ENCODE results near the gene PLA2G4E.

The PLA2G4E gene

DNA sequence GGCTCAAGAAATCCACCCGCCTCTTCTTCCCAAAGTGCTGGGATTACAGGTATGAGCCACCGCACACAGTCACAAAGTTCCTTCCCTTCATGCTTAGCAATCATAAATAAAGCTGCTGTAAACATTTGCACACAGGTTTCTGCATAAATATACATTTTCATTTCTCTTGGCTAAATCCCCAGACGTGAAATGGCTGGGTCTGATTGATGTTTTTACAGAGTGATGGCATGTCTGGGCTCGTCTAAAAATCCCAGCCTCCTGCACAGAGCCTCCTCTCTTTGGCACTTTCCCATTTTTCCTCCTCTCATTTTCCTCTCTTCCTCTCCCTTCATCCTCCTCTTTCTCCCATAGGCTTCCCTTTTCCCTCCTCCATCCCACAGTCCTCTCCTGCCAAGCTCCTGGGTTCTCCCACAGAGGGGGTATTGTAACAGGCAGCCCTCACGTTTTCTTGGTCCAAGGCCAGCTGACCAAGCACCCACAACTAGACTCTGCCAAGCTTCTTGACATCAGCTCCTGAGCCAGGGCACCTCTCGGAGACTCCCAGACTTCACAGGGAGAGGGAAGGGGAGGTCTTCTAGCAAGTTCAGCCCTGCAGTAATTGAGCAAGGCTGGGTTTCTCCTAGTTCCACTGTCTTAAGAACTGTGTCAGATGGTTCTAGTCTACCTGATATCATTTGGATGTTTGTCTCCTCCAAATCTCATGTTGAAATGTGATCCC lies 10.5 kb upstream of the PLA2G4E start:
- FAIRE-seq (no peak), DNase-seq (ENCODE audit: insufficient read length, low spot score) (no peak)
- TF ChIP-seq POLR2A (IDR thresholded peaks at IDR 0.05; ENCODE audit: low read depth, low read length): no peak
- TF ChIP-seq POU2F2 (IDR thresholded peaks at IDR 0.05; ENCODE audit: low read depth, low read length): no peak
- no peak for TF ChIP-seq POLR2AphosphoS5 (IDR thresholded peaks at IDR 0.05; ENCODE audit: low read depth, low read length)
- TF ChIP-seq PAX5 (IDR thresholded peaks at IDR 0.05; ENCODE audit: insufficient read depth, low read length, severe bottlenecking): no peak
- TF ChIP-seq SPI1 (IDR thresholded peaks at IDR 0.05; ENCODE audit: low read depth, low read length): no peak
- no peak for TF ChIP-seq TAF1 (IDR thresholded peaks at IDR 0.05; ENCODE audit: low read depth, low read length)

DNA sequence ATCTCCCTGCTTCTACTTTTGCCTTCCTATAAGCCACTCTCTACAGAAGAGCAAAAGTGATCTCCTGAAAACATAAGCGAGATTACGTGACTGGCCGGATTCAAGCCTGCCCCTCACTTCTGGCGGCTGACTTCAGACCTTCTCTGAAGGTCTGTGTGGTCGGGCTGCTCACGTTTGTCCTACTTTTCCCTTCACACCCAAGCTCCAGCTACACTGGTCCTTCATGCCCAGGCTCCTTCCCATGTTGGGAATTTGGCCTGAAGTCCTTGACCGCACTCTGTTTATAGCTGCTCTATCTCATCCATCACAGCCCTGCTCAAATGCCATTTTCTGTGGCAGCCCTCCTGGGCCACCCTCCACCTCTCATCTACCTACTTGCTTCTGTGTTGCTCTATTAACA lies 6.7 kb upstream of the PLA2G4E start:
- TF ChIP-seq POLR2AphosphoS5 (IDR thresholded peaks at IDR 0.05; ENCODE audit: low read depth, low read length): no peak
- no peak for TF ChIP-seq PAX5 (IDR thresholded peaks at IDR 0.05; ENCODE audit: insufficient read depth, low read length, severe bottlenecking)
- TF ChIP-seq POU2F2 (IDR thresholded peaks at IDR 0.05; ENCODE audit: low read depth, low read length): no peak
- no peak for TF ChIP-seq POLR2A (IDR thresholded peaks at IDR 0.05; ENCODE audit: low read depth, low read length)
- no peak for TF ChIP-seq SPI1 (IDR thresholded peaks at IDR 0.05; ENCODE audit: low read depth, low read length)
- no peak for TF ChIP-seq TAF1 (IDR thresholded peaks at IDR 0.05; ENCODE audit: low read depth, low read length)
- no peak for FAIRE-seq
- no peak for DNase-seq (ENCODE audit: insufficient read length, low spot score)

DNA sequence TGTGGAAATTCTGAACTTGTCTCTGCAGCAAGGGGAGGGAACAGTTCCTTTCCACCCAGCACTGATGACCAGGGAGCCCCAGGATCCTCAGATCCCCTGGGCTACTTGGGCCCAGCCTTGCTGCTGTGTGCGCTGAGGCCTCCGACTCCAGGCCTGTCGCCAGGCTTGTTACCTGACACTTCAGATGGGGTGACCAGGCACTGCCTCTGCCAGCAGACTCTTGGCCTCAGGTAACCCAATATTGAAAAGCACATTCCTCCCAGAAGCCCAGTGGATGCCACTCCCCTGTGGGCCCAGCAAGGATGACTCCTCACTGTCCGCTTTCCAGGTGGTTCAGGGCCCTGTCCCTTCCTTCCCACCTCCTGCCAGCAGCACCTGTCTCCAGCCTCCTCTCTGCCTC lies 3.5 kb upstream of the PLA2G4E start:
- TF ChIP-seq POLR2AphosphoS5 (IDR thresholded peaks at IDR 0.05; ENCODE audit: low read depth, low read length) (no peak), SPI1 (IDR thresholded peaks at IDR 0.05; ENCODE audit: low read depth, low read length) (no peak), POU2F2 (IDR thresholded peaks at IDR 0.05; ENCODE audit: low read depth, low read length) (no peak), TAF1 (IDR thresholded peaks at IDR 0.05; ENCODE audit: low read depth, low read length) (no peak)
- DNase-seq (ENCODE audit: insufficient read length, low spot score) (no peak), FAIRE-seq (no peak)

DNA sequence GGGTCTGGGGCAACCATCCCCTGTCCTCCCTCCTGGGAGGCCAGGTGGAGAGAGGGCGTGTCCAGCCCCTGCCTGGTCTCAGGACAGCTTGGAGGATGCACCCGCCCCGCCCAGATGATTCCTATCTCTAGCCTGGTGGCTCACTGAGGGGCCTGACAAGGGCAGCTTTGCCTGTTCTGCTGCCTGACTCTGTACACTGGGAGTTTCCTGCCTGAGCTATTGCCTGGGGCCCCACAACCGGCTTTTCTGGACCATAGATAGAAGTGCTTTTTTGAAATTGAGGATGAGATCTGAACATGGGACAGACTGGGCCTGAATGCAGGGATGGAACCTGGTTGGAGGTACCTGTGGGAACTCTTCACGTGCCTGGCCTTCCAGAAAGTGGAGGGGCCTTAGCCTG lies 751 bp upstream of the PLA2G4E start:
- DNase-seq (ENCODE audit: insufficient read length, low spot score) (no peak), FAIRE-seq (no peak)
- no peak for TF ChIP-seq PAX5 (IDR thresholded peaks at IDR 0.05; ENCODE audit: insufficient read depth, low read length, severe bottlenecking)
- TF ChIP-seq TAF1 (IDR thresholded peaks at IDR 0.05; ENCODE audit: low read depth, low read length): no peak
- no peak for TF ChIP-seq SPI1 (IDR thresholded peaks at IDR 0.05; ENCODE audit: low read depth, low read length)
- TF ChIP-seq POLR2AphosphoS5 (IDR thresholded peaks at IDR 0.05; ENCODE audit: low read depth, low read length): no peak
- TF ChIP-seq POLR2A (IDR thresholded peaks at IDR 0.05; ENCODE audit: low read depth, low read length): no peak
- no peak for TF ChIP-seq POU2F2 (IDR thresholded peaks at IDR 0.05; ENCODE audit: low read depth, low read length)

DNA sequence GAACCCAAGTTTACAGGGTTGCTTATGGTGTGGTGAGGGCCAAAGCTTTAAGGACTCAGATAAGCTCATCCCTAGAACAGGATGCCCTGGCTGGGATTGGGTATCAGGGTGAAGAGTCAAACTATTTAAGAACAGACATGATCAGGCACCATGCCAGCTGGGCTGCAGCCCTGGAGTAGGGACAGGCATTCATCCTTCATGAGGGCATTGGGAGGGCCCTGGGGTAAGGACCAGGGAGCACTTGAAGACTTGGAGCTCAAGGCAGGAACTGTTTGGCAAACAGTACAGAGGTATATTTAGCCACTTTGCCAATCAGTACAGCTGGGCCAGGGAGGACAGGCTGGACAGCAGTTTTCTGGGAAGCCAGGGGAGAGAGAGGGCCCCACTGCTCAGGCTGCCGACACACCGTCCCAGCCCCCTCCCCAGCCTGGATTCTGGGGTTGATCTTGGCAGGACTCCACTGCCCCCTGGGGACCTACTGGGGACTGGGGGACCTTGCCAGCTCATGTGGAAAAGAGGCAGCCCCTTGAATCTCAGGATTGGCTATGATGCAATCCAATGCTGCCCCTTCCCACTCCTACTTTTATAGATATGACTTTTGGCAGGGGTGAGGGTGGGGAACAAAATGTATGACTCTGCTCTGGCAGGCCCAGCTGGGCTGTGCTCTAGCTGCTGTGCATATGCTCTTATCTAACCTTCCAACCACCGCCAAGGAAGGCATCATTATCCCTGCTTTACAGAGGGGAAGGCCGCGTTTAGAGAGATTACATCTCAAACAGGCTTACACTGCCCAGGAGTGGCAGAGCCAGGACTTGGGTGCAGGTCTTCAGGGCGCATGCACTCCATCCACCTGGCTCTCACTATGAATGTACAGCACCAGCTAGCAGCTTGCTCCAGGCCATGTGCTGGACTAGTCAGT lies 2.3 kb downstream of the PLA2G4E start:
- DNase-seq (ENCODE audit: insufficient read length, low spot score): no peak
- TF ChIP-seq TAF1 (IDR thresholded peaks at IDR 0.05; ENCODE audit: low read depth, low read length) (no peak), POU2F2 (IDR thresholded peaks at IDR 0.05; ENCODE audit: low read depth, low read length) (no peak), SPI1 (IDR thresholded peaks at IDR 0.05; ENCODE audit: low read depth, low read length) (no peak), PAX5 (IDR thresholded peaks at IDR 0.05; ENCODE audit: insufficient read depth, low read length, severe bottlenecking) (no peak), POLR2AphosphoS5 (IDR thresholded peaks at IDR 0.05; ENCODE audit: low read depth, low read length) (no peak), POLR2A (IDR thresholded peaks at IDR 0.05; ENCODE audit: low read depth, low read length) (no peak)
- FAIRE-seq: no peak

DNA sequence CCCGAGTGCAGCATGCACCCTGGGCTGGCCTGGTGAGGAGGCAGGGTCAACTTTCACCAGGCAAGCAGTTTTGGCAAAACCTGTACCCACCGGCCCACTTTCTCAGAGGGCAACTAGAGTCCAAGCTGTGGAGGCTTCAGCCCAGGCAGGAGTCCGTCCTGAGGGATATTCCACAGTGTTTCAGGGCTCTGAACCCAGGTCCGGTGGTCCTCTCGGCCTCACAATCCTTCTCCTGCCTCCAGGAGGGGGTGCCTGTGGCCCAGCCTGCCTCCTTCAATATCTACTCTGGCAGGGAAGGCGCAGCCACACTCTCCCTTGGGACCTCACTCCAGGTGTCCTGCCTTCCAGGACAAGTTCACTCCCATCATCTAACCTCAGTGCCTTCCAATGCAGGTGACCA lies 3.9 kb downstream of the PLA2G4E start:
- no peak for DNase-seq (ENCODE audit: insufficient read length, low spot score)
- FAIRE-seq: no peak
- TF ChIP-seq POLR2AphosphoS5 (IDR thresholded peaks at IDR 0.05; ENCODE audit: low read depth, low read length): no peak
- TF ChIP-seq POU2F2 (IDR thresholded peaks at IDR 0.05; ENCODE audit: low read depth, low read length): no peak
- TF ChIP-seq TAF1 (IDR thresholded peaks at IDR 0.05; ENCODE audit: low read depth, low read length): no peak
- TF ChIP-seq SPI1 (IDR thresholded peaks at IDR 0.05; ENCODE audit: low read depth, low read length): no peak

DNA sequence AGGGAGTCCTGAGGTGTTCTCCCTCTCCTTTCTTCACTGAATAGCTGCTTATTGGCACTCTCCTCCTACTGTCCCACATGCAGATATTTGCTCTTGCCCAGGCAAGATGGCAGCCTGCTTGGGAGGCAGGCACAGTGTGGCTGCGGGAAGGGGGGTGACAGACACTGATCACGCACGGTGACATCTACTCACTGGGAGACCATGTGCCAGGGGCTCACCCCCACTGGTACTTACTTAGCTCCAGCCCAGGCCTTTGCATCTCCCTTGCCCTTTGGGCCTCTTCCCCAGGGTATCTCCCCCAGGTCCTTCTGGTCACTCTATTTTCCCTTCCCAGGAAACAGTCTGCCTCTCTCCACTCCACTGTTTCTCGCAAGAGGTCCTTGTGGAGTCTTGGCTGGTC lies 6.4 kb downstream of the PLA2G4E start:
- TF ChIP-seq POLR2AphosphoS5 (IDR thresholded peaks at IDR 0.05; ENCODE audit: low read depth, low read length) (no peak), POLR2A (IDR thresholded peaks at IDR 0.05; ENCODE audit: low read depth, low read length) (no peak), PAX5 (IDR thresholded peaks at IDR 0.05; ENCODE audit: insufficient read depth, low read length, severe bottlenecking) (no peak), TAF1 (IDR thresholded peaks at IDR 0.05; ENCODE audit: low read depth, low read length) (no peak), SPI1 (IDR thresholded peaks at IDR 0.05; ENCODE audit: low read depth, low read length) (no peak), POU2F2 (IDR thresholded peaks at IDR 0.05; ENCODE audit: low read depth, low read length) (no peak)
- DNase-seq (ENCODE audit: insufficient read length, low spot score): no peak
- FAIRE-seq: no peak

DNA sequence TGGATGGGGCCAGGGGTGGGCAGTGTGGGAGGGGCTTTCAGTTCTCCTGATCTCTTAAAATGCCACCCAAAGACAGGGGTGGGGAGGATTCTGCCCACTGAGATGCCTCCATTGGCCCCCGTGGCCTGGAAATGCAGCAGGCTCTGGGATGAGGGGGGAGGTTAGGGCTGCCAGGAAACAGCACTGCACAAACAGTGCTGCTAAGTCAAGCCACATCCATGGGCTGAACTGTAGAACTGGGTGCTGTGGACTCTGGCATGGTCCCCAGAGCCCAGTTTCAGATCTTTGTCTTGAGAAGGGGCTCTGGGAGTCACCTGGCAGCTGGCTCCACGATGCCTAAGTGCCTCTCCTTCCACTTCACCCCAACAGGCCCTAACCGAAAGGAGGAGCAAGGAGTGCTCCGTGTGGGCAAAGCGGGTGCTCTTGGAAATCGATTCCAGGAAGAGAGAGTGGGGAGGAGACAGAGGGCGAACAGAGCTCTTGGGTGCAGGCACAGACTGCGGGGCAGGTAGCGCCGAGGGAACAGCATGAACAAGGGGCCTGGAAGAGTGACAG lies 7.8 kb downstream of the PLA2G4E start:
- no peak for TF ChIP-seq TAF1 (IDR thresholded peaks at IDR 0.05; ENCODE audit: low read depth, low read length)
- no peak for TF ChIP-seq POLR2A (IDR thresholded peaks at IDR 0.05; ENCODE audit: low read depth, low read length)
- no peak for TF ChIP-seq POLR2AphosphoS5 (IDR thresholded peaks at IDR 0.05; ENCODE audit: low read depth, low read length)
- TF ChIP-seq PAX5 (IDR thresholded peaks at IDR 0.05; ENCODE audit: insufficient read depth, low read length, severe bottlenecking): no peak
- no peak for TF ChIP-seq POU2F2 (IDR thresholded peaks at IDR 0.05; ENCODE audit: low read depth, low read length)
- no peak for TF ChIP-seq SPI1 (IDR thresholded peaks at IDR 0.05; ENCODE audit: low read depth, low read length)
- DNase-seq (ENCODE audit: insufficient read length, low spot score): no peak

DNA sequence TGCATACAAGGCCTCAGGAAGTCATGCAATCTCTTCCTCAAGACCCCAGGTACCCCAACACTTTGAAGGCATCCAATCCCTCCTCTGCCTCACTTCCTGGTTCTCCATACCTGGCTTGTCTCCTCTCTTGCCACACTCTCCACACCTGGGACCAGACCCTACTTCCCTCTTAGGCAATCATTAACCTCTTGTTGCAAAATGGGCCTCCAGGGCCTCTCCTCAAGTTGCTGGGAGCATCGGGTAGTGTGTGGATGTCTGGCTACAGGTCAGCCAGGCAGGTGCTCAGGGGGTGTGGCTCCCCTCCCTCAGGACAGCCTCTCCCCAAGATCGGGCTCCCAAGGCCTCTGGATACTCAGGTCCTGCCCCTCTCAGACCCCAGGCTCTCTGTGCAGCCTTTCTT lies 8.6 kb downstream of the PLA2G4E start:
- DNase-seq (ENCODE audit: insufficient read length, low spot score): no peak
- TF ChIP-seq SPI1 (IDR thresholded peaks at IDR 0.05; ENCODE audit: low read depth, low read length): no peak
- TF ChIP-seq PAX5 (IDR thresholded peaks at IDR 0.05; ENCODE audit: insufficient read depth, low read length, severe bottlenecking): no peak
- TF ChIP-seq TAF1 (IDR thresholded peaks at IDR 0.05; ENCODE audit: low read depth, low read length): no peak
- no peak for TF ChIP-seq POU2F2 (IDR thresholded peaks at IDR 0.05; ENCODE audit: low read depth, low read length)
- TF ChIP-seq POLR2AphosphoS5 (IDR thresholded peaks at IDR 0.05; ENCODE audit: low read depth, low read length): no peak
- no peak for TF ChIP-seq POLR2A (IDR thresholded peaks at IDR 0.05; ENCODE audit: low read depth, low read length)
- no peak for FAIRE-seq

More for the DNA sequence above, 7.8 kb downstream of the PLA2G4E start:
- FAIRE-seq: no peak
